Ovary (tissue), 9 donors: ENCODE results near the gene SRRM3. TPM values are rescaled to one million over a fixed set of nuclear protein-coding genes. Genes with fewer than 3 reads are reported as not detected.
A peak's percentile ranks its signal among the peaks of the same experiment; 100 is the strongest.

ENCODE experiments used
- DNase-seq, 5 donors: peaks; one replicate each; pipeline ENCODE4 v3.0.0-alpha.2; 2019 to 2020
- H3K27ac ChIP-seq, 2 donors: fragments of 200-600 bp; one replicate each; pipeline versions ENCODE4 v1.5.1 to v1.8.0; 2019 to 2022
- H3K27me3 ChIP-seq: fragments of 200-600 bp; one replicate; pipeline ENCODE4 v1.8.0; 2022
- H3K36me3 ChIP-seq: fragments of 200-600 bp; sonication (generic); one replicate; pipeline ENCODE4 v1.5.1; 2019
- H3K4me1 ChIP-seq: one replicate; pipeline ENCODE4 v1.8.1; 2013; ENCODE audit warnings: mild to moderate bottlenecking, moderate library complexity; ENCODE audit not compliant: insufficient read depth
- H3K4me3 ChIP-seq: fragments of 200-600 bp; sonication (generic); one replicate; pipeline ENCODE4 v1.5.1; 2017
- H3K9me3 ChIP-seq, 2 donors: fragments of 200-600 bp in 1 of 2; sonication (generic) in 1 of 2; one replicate each; pipeline versions ENCODE4 v1.5.1 to v1.8.1; 2013 to 2019; ENCODE audit warnings: mild to moderate bottlenecking in 1 of 2, moderate library complexity in 1 of 2
- CTCF ChIP-seq, 3 donors: fragments of 450-650 bp in 2 of 3; fragments of 200-600 bp in 1 of 3; IDR thresholded peaks; one replicate each; pipeline versions ENCODE4 v1.5.1 to v1.8.0; 2016 to 2022; ENCODE audit warnings: antibody characterized with exemption in 3 of 3, mild to moderate bottlenecking in 1 of 3
- EP300 ChIP-seq: sonication (generic); formaldehyde crosslinking; IDR thresholded peaks from one replicate; pipeline ENCODE4 v1.6.1; 2017; ENCODE audit warnings: antibody characterized with exemption
- POLR2A ChIP-seq: fragments of 450-650 bp; IDR thresholded peaks from one replicate; pipeline ENCODE4 v1.6.1; 2017; ENCODE audit warnings: antibody characterized with exemption, mild to moderate bottlenecking, moderate library complexity
- WGBS, 3 donors: extraction: QIAGEN DNeasy Blood & Tissue Kit in 1 of 3; methylation state at CpG; one replicate each; pipeline versions ENCODE4 v1.1.5 to v1.1.7; 2013 to 2017; 5-methylcytosine and 5-hydroxymethylcytosine counted together
- intact Hi-C, 4 donors: fragments of 100-400 bp; cut with DNase I; formaldehyde crosslinking; loops; one replicate each; pipeline versions ENCODE4 v1.11.0 to v1.15.1; 2022 to 2023
- polyA plus RNA-seq, 2 donors: library from polyadenylated mRNA; stranded (reverse); fragments of 200-250 nt in 1 of 2; fragments of 350-450 nt in 1 of 2; fragmentation: Illumina TruSeq in 1 of 2; extraction: RNeasy Lipid Tissue Mini Kit (QIAGEN cat#74804) in 1 of 2; gene quantifications; one replicate each; pipeline ENCODE4 v1.2.3, GENCODE V29; 2013 to 2014
- total RNA-seq, 7 donors: library from RNA; depleted of rRNA in 2 of 7; stranded (reverse); fragments of >200 nt in 2 of 7; fragmentation: NEBNext Ultra II Directional in 3 of 7; extraction: Animal tissue kit (Norgen Biotek cat#: 25700) in 3 of 7; gene quantifications; one replicate each; pipeline versions ENCODE4 v1.1.0 to v1.2.4, GENCODE V29; 2016 to 2023
- donor health status: DM: no; HTN: no; CAD: no; lungs with moderate emphysema.
- donor health status: DM: no; HTN: no; CAD: no.
- donor health status: Bipolar disorder and iron deficiency.
- donor health status: DM: yes; HTN: yes; CAD: no.
- donor health status: DM: no; HTN: no; CAD: no.
- donor health status: DM: yes; HTN: yes; CAD: no.

SRRM3 gene
- total and polyA plus RNA-seq, 9 donors: 2.0 to 13.4 (median 4.8) TPM

- Histone ChIP-seq H3K9me3 (no peaks in the 10 kb centered on the region), H3K4me1 (peaks cover 7% of the 10 kb centered on the region), H3K36me3 (no peaks in the 10 kb centered on the region), H3K4me3 (no peak overlapping the region), H3K27ac (no peak overlapping the region), H3K27me3 (no peaks in the 10 kb centered on the region)
- 27 to 44% (median 27%) methylated on average over 4 of the region's 4 CpGs for WGBS, 3 donors
- intact Hi-C loops: no loop called here
- no peak for DNase-seq
- TF ChIP-seq EP300: no peak
- no peak for TF ChIP-seq POLR2A
- TF ChIP-seq CTCF (IDR thresholded peaks at IDR 0.05): no peak
These were observed 128.6 kb downstream of the SRRM3 start for GRCh38 chr7:76330261-76330660.

- Histone ChIP-seq H3K4me1 (peaks cover 8% of the 10 kb centered on the region), H3K27ac (no peak overlapping the region), H3K36me3 (no peaks in the 10 kb centered on the region), H3K27me3 (no peaks in the 10 kb centered on the region), H3K9me3 (no peaks in the 10 kb centered on the region), H3K4me3 (no peak overlapping the region)
- WGBS, 3 donors: 70 to 88% (median 81%) methylated on average over 5 of the region's 5 CpGs
- no peak for TF ChIP-seq CTCF (IDR thresholded peaks at IDR 0.05)
- no peak for TF ChIP-seq POLR2A
- no peak for TF ChIP-seq EP300
- intact Hi-C loops: no loop called here
- no peak for DNase-seq
These were observed 129.0 kb downstream of the SRRM3 start for GRCh38 chr7:76330673-76331072.

- no peak for DNase-seq
These were observed 130.4 kb downstream of the SRRM3 start for GRCh38 chr7:76332078-76332477.

GRCh38 chr7:76333511-76334101, 131.9 kb downstream of the SRRM3 start:
- DNase-seq: peak in 4 of 5 donors; percentile 43 to 68 (median 56)
- no peak overlapping the region for H3K27ac ChIP-seq
- H3K27me3 ChIP-seq: no peaks in the 10 kb centered on the region
- peaks cover 9% of the 10 kb centered on the region for H3K4me1 ChIP-seq
- TF ChIP-seq POLR2A (no peak), CTCF (IDR thresholded peaks at IDR 0.05) (no peak), EP300 (no peak)
- intact Hi-C loops: no loop called here
- no peak overlapping the region for H3K4me3 ChIP-seq
- no peaks in the 10 kb centered on the region for H3K9me3 ChIP-seq
- WGBS, 3 donors: 41 to 56% (median 46%) methylated on average over 14 of the region's 14 CpGs
- no peaks in the 10 kb centered on the region for H3K36me3 ChIP-seq

More at GRCh38 chr7:76332078-76332477, 130.4 kb downstream of the SRRM3 start:
- no peak overlapping the region for H3K4me3 ChIP-seq
- WGBS, 3 donors: 76 to 87% (median 84%) methylated on average over 9 of the region's 9 CpGs
- no peaks in the 10 kb centered on the region for H3K36me3 ChIP-seq
- H3K27me3 ChIP-seq: no peaks in the 10 kb centered on the region
- TF ChIP-seq EP300 (no peak), POLR2A (no peak), CTCF (IDR thresholded peaks at IDR 0.05) (no peak)
- H3K27ac ChIP-seq: no peak overlapping the region
- intact Hi-C loops: no loop called here
- no peaks in the 10 kb centered on the region for H3K9me3 ChIP-seq
- H3K4me1 ChIP-seq: peaks cover 9% of the 10 kb centered on the region
